ENCODE data around the gene TDRD9.

DNA sequence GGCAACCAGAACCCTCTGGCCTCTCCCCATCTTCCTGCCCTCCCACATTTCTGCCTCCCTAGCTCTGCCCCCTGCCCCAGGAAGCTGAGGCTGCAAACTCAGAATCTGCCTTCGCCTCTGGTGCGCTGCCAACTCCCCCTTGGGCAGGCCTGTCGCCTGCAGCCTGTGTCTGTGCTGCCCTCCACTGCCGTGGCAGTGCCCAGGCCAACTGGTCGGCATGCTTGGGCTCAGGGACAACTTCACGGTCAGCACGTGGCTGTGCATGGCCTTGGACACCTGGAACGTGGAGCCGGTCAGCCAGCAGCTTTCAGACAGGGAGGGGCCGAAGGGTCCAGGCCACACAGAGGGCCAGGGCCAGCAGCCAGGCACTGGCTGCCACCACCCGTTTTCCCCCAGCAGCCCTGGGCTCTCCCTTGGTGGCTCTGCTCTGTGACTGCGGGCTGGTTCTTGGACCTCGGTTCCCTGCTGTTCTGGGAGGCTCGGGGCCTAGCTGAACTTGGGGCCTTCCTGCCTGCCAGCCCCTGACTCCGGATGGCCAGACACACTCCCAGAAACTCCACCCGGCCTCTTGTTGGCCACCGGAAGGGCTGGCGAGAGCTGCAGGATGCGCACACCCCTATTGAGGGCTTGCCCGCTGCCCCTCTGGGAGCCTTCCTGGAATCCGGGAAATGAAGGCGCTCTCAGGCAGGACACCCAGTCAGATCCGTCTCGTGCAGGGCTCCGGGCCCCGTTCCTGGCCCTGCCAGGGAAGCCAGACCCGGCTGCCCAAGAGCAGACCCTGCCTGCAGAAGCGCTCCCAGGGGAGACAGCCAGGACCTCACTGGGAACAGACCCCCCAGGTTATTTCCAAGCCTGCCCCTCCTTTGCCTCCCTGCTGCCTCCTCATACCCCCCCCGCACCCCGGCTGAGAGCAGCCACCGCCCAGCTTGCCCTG, 46.7 kb upstream of the TDRD9 start:
- TF ChIP-seq, protein P1, sequence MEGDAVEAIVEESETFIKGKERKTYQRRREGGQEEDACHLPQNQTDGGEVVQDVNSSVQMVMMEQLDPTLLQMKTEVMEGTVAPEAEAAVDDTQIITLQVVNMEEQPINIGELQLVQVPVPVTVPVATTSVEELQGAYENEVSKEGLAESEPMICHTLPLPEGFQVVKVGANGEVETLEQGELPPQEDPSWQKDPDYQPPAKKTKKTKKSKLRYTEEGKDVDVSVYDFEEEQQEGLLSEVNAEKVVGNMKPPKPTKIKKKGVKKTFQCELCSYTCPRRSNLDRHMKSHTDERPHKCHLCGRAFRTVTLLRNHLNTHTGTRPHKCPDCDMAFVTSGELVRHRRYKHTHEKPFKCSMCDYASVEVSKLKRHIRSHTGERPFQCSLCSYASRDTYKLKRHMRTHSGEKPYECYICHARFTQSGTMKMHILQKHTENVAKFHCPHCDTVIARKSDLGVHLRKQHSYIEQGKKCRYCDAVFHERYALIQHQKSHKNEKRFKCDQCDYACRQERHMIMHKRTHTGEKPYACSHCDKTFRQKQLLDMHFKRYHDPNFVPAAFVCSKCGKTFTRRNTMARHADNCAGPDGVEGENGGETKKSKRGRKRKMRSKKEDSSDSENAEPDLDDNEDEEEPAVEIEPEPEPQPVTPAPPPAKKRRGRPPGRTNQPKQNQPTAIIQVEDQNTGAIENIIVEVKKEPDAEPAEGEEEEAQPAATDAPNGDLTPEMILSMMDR (IDR thresholded peaks at IDR 0.05), result no peak
- TF ChIP-seq POLR2AphosphoS5 (IDR thresholded peaks at IDR 0.05), result no peak

Measured in breast epithelium (tissue), 3 donors.